ENCODE results near the gene ZCCHC24. TPM values are rescaled to one million over a fixed set of nuclear protein-coding genes. Genes with fewer than 3 reads are reported as not detected.

Gene ZCCHC24
- polyA plus RNA-seq, 1 donor, result 19.8 TPM

GRCh38 chr10:79411546-79412495 lies 33.6 kb downstream of the ZCCHC24 start:
- DNase-seq, result no peak

GRCh38 chr10:79410315-79411094 lies 34.9 kb downstream of the ZCCHC24 start:
- DNase-seq, result no peak

- DNase-seq, result no peak
Measured at GRCh38 chr10:79409726-79410085, 35.7 kb downstream of the ZCCHC24 start.

GRCh38 chr10:79409038-79409725 lies 36.2 kb downstream of the ZCCHC24 start:
- DNase-seq, result no peak

GRCh38 chr10:79407811-79408795 lies 37.3 kb downstream of the ZCCHC24 start:
- DNase-seq, result no peak

GRCh38 chr10:79407423-79407796 lies 38.0 kb downstream of the ZCCHC24 start:
- DNase-seq, result no peak

- no peak for DNase-seq
Measured at GRCh38 chr10:79406683-79407422, 38.6 kb downstream of the ZCCHC24 start.

GRCh38 chr10:79405995-79406515 lies 39.4 kb downstream of the ZCCHC24 start:
- DNase-seq, result no peak

GRCh38 chr10:79405221-79405994 lies 40.0 kb downstream of the ZCCHC24 start:
- no peak for DNase-seq

- no peak for DNase-seq
Measured at GRCh38 chr10:79404690-79405131, 40.7 kb downstream of the ZCCHC24 start.

- DNase-seq, result no peak
Measured at GRCh38 chr10:79404231-79404609, 41.2 kb downstream of the ZCCHC24 start.

- no peak for DNase-seq
Measured at GRCh38 chr10:79403441-79404230, 41.8 kb downstream of the ZCCHC24 start.

GRCh38 chr10:79402951-79403350 lies 42.5 kb downstream of the ZCCHC24 start:
- DNase-seq, result no peak

GRCh38 chr10:79402625-79402946 lies 42.8 kb downstream of the ZCCHC24 start:
- no peak for DNase-seq

- no peak for DNase-seq
Measured at GRCh38 chr10:79401015-79401921, 44.2 kb downstream of the ZCCHC24 start.

- DNase-seq, result no peak
Measured at GRCh38 chr10:79400146-79401004, 45.0 kb downstream of the ZCCHC24 start.
